Measurements from ENCODE around the gene BORCS5.

GRCh38 chr12:12392413-12392812 lies 35.5 kb downstream of the BORCS5 start:
- TF ChIP-seq POLR2AphosphoS5 (IDR thresholded peaks at IDR 0.05) (no peak), CTCF (IDR thresholded peaks at IDR 0.05) (no peak)
